ENCODE data around the gene PTGES2. TPM values are rescaled to one million over a fixed set of nuclear protein-coding genes. Genes with fewer than 3 reads are reported as not detected.

The PTGES2 gene
- total and polyA plus RNA-seq, 9 of the 15 experiments (the other 6 are each of a cell fraction or from before 2014, with no cell fraction given), result 2.4 to 196 (median 90.1) TPM

- no peak for TF ChIP-seq CBX2 (IDR thresholded peaks at IDR 0.05; ENCODE audit: insufficient read depth, low read length, poor library complexity, severe bottlenecking)
- no peak for TF ChIP-seq ZBTB43 (CRISPR knock-in tag; IDR thresholded peaks at IDR 0.05)
- no peak for TF ChIP-seq POLR2G (IDR thresholded peaks at IDR 0.05; ENCODE audit: low read depth, low read length)
- 0 out of 2 replicates have a peak, but pooled peaks have one; percentile 24 for TF ChIP-seq RBFOX2 (IDR thresholded peaks at IDR 0.05; ENCODE audit: low read depth, low read length)
- TF ChIP-seq SMARCC2 (IDR thresholded peaks at IDR 0.05; ENCODE audit: low read depth), result 0 out of 2 replicates have a peak, but pooled peaks have one; percentile 28
- peak; percentile 45 for TF ChIP-seq L3MBTL2 (IDR thresholded peaks at IDR 0.05)
- TF ChIP-seq, protein P1, sequence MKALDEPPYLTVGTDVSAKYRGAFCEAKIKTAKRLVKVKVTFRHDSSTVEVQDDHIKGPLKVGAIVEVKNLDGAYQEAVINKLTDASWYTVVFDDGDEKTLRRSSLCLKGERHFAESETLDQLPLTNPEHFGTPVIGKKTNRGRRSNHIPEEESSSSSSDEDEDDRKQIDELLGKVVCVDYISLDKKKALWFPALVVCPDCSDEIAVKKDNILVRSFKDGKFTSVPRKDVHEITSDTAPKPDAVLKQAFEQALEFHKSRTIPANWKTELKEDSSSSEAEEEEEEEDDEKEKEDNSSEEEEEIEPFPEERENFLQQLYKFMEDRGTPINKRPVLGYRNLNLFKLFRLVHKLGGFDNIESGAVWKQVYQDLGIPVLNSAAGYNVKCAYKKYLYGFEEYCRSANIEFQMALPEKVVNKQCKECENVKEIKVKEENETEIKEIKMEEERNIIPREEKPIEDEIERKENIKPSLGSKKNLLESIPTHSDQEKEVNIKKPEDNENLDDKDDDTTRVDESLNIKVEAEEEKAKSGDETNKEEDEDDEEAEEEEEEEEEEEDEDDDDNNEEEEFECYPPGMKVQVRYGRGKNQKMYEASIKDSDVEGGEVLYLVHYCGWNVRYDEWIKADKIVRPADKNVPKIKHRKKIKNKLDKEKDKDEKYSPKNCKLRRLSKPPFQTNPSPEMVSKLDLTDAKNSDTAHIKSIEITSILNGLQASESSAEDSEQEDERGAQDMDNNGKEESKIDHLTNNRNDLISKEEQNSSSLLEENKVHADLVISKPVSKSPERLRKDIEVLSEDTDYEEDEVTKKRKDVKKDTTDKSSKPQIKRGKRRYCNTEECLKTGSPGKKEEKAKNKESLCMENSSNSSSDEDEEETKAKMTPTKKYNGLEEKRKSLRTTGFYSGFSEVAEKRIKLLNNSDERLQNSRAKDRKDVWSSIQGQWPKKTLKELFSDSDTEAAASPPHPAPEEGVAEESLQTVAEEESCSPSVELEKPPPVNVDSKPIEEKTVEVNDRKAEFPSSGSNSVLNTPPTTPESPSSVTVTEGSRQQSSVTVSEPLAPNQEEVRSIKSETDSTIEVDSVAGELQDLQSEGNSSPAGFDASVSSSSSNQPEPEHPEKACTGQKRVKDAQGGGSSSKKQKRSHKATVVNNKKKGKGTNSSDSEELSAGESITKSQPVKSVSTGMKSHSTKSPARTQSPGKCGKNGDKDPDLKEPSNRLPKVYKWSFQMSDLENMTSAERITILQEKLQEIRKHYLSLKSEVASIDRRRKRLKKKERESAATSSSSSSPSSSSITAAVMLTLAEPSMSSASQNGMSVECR (CRISPR knock-in tag; IDR thresholded peaks at IDR 0.05), result no peak
- TF ChIP-seq, protein P2, sequence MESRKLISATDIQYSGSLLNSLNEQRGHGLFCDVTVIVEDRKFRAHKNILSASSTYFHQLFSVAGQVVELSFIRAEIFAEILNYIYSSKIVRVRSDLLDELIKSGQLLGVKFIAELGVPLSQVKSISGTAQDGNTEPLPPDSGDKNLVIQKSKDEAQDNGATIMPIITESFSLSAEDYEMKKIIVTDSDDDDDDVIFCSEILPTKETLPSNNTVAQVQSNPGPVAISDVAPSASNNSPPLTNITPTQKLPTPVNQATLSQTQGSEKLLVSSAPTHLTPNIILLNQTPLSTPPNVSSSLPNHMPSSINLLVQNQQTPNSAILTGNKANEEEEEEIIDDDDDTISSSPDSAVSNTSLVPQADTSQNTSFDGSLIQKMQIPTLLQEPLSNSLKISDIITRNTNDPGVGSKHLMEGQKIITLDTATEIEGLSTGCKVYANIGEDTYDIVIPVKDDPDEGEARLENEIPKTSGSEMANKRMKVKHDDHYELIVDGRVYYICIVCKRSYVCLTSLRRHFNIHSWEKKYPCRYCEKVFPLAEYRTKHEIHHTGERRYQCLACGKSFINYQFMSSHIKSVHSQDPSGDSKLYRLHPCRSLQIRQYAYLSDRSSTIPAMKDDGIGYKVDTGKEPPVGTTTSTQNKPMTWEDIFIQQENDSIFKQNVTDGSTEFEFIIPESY (CRISPR knock-in tag; IDR thresholded peaks at IDR 0.05), result no peak
- TF ChIP-seq MEF2A (IDR thresholded peaks at IDR 0.05; ENCODE audit: control insufficient read depth, low read depth, low read length), result peak; percentile 58; the same call in 1 of the 2 replicates
- peak; percentile 69 for TF ChIP-seq RAD51 (IDR thresholded peaks at IDR 0.05; ENCODE audit: borderline replicate concordance, low read depth)
- TF ChIP-seq TEAD4 (IDR thresholded peaks at IDR 0.05; ENCODE audit: low read length), result 0 out of 2 replicates have a peak, but pooled peaks have one; percentile 4
- no peak for TF ChIP-seq TEAD4 (CRISPR knock-in tag; IDR thresholded peaks at IDR 0.05; ENCODE audit: borderline replicate concordance)
- no peak for TF ChIP-seq RB1 (IDR thresholded peaks at IDR 0.05; ENCODE audit: low read depth)
- TF ChIP-seq BACH1 (tag; IDR thresholded peaks at IDR 0.05), result peak; percentile 53; the same call in 1 of the 2 replicates
- no peak for TF ChIP-seq TGIF2 (CRISPR knock-in tag; IDR thresholded peaks at IDR 0.05)
- TF ChIP-seq JUND (IDR thresholded peaks at IDR 0.05; ENCODE audit: borderline replicate concordance, low read depth, low read length), result no peak
- peak; percentile 56; the same call in 1 of the 3 replicates for TF ChIP-seq JUND (tag; IDR thresholded peaks at IDR 0.05; ENCODE audit: borderline replicate concordance, low read depth, low read length)
- TF ChIP-seq RCOR1 (IDR thresholded peaks at IDR 0.05; ENCODE audit: borderline replicate concordance in 1 of 2, low read depth in 2 of 2, low read length in 2 of 2), result peak in 1 of 2 experiments; percentile 50; a peak in 1 of 4 replicates
- TF ChIP-seq NBN (IDR thresholded peaks at IDR 0.05; ENCODE audit: low read depth), result 0 out of 2 replicates have a peak, but pooled peaks have one; percentile 62
- no peak for TF ChIP-seq CBFA2T2 (conservative IDR thresholded peaks at IDR 0.05)
Measured at GRCh38 chr9:128072144-128073021, 55.1 kb downstream of the PTGES2 start (continued).
